DMS53 treated with DMSO at 0.1 percent for 48 hours (cell line): ENCODE measurements around the gene EPB42.

Source experiments
- DNase-seq: peaks from one replicate; lab custom pipeline; 2025; ENCODE audit not compliant: unreplicated experiment; lab: John Stamatoyannopoulos, UW

Gene EPB42

GRCh38 chr15:43220991-43221403, at the start of gene EPB42:
Gene EPB42, minus strand, starts transcription at chr15:43221018. Its CDS starts 193 bp downstream, at chr15:43220825.
- DNase-seq: no peak

- no peak for DNase-seq
These were observed 49.4 kb upstream of the EPB42 start for GRCh38 chr15:43270113-43270665.

- DNase-seq: no peak
These were observed 47.6 kb upstream of the EPB42 start for GRCh38 chr15:43268111-43269105.

- DNase-seq: no peak
These were observed 46.6 kb upstream of the EPB42 start for GRCh38 chr15:43267439-43267838.

- DNase-seq: no peak
These were observed 46.0 kb upstream of the EPB42 start, which contains the start of gene TGM5 for GRCh38 chr15:43266834-43267233. Gene TGM5, minus strand, starts transcription at chr15:43266928. Its CDS starts 79 bp downstream, at chr15:43266849.

GRCh38 chr15:43266386-43266785, 45.6 kb upstream of the EPB42 start:
- no peak for DNase-seq

- no peak for DNase-seq
These were observed 39.3 kb upstream of the EPB42 start for GRCh38 chr15:43260011-43260615.

- no peak for DNase-seq
These were observed 38.0 kb upstream of the EPB42 start for GRCh38 chr15:43258781-43259180.

GRCh38 chr15:43256341-43256740, 35.5 kb upstream of the EPB42 start:
- no peak for DNase-seq

GRCh38 chr15:43255376-43255775, 34.6 kb upstream of the EPB42 start:
- no peak for DNase-seq

- no peak for DNase-seq
These were observed 32.9 kb upstream of the EPB42 start for GRCh38 chr15:43253431-43254403.

- no peak for DNase-seq
These were observed 31.0 kb upstream of the EPB42 start for GRCh38 chr15:43251871-43252250.

- no peak for DNase-seq
These were observed 30.5 kb upstream of the EPB42 start for GRCh38 chr15:43251185-43251870.

GRCh38 chr15:43250785-43251184, 30.0 kb upstream of the EPB42 start:
- DNase-seq: no peak

- no peak for DNase-seq
These were observed 28.9 kb upstream of the EPB42 start for GRCh38 chr15:43249699-43250203.

GRCh38 chr15:43249236-43249635, 28.4 kb upstream of the EPB42 start:
- DNase-seq: no peak

- DNase-seq: no peak
These were observed 25.5 kb upstream of the EPB42 start for GRCh38 chr15:43246261-43246774.

GRCh38 chr15:43244092-43244491, 23.3 kb upstream of the EPB42 start:
- DNase-seq: no peak

- no peak for DNase-seq
These were observed 22.3 kb upstream of the EPB42 start for GRCh38 chr15:43243020-43243645.
